Nephron progenitor cell (in vitro differentiated cells): Measurements from ENCODE around the gene P2RX3.
"Not testable (repeated sequence)": the region's sequence is repeated elsewhere in the genome, so short reads cannot be mapped to it uniquely, and the experiment has no call there.

Experiments
- DNase-seq: peaks from one replicate; pipeline ENCODE4 v3.0.0; 2021
- H3K27ac Mint-ChIP-seq: 2 replicates; pipeline ENCODE4 v1.8.0; 2021; ENCODE audit warnings: mild to moderate bottlenecking, moderate library complexity, mixed read lengths
- H3K27me3 Mint-ChIP-seq: 2 replicates; pipeline ENCODE4 v1.8.0; 2021; ENCODE audit warnings: mild to moderate bottlenecking, low read depth, mixed read lengths; ENCODE audit not compliant: poor library complexity
- H3K36me3 Mint-ChIP-seq: 2 replicates; pipeline ENCODE4 v1.8.0; 2021; ENCODE audit warnings: low read depth, mixed read lengths
- H3K4me1 Mint-ChIP-seq: 2 replicates; pipeline ENCODE4 v1.8.0; 2021; ENCODE audit warnings: mixed read lengths
- H3K4me3 Mint-ChIP-seq: 2 replicates; pipeline ENCODE4 v1.8.0; 2021; ENCODE audit warnings: mild to moderate bottlenecking, moderate library complexity, mixed read lengths
- H3K9me3 Mint-ChIP-seq: 2 replicates; pipeline ENCODE4 v1.8.0; 2021; ENCODE audit warnings: mild to moderate bottlenecking, moderate library complexity, mixed read lengths
- TF ChIP-seq, protein P1 (sequence below): fragments of 200-600 bp; sonication (generic); IDR thresholded peaks from 2 replicates; pipeline ENCODE4 v1.5.0; 2021; ENCODE audit warnings: antibody characterized with exemption

P2RX3 gene

DNA sequence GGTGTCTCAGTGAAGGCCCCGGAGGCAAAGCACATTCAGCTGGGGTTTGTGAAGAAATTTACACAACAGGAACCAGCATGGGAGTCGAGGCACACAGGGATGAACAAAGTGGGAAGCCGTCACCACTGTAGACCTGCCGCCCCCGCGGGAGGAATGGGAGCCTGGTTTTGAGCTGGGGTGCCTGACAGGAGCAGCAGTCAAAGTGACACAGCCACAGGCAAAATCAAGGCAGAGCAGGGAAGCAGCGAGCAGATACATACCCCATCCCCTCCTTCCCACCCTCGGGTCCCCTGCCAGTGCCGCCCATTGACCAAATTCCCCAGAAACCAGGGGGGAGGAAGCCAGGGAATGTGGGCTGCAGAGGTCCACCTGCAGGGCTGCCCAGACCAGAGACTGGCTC, 20.8 kb downstream of the P2RX3 start:
- TF ChIP-seq, protein P1, sequence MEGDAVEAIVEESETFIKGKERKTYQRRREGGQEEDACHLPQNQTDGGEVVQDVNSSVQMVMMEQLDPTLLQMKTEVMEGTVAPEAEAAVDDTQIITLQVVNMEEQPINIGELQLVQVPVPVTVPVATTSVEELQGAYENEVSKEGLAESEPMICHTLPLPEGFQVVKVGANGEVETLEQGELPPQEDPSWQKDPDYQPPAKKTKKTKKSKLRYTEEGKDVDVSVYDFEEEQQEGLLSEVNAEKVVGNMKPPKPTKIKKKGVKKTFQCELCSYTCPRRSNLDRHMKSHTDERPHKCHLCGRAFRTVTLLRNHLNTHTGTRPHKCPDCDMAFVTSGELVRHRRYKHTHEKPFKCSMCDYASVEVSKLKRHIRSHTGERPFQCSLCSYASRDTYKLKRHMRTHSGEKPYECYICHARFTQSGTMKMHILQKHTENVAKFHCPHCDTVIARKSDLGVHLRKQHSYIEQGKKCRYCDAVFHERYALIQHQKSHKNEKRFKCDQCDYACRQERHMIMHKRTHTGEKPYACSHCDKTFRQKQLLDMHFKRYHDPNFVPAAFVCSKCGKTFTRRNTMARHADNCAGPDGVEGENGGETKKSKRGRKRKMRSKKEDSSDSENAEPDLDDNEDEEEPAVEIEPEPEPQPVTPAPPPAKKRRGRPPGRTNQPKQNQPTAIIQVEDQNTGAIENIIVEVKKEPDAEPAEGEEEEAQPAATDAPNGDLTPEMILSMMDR: no peak
- H3K4me3 Mint-ChIP-seq: no peak overlapping the region

DNA sequence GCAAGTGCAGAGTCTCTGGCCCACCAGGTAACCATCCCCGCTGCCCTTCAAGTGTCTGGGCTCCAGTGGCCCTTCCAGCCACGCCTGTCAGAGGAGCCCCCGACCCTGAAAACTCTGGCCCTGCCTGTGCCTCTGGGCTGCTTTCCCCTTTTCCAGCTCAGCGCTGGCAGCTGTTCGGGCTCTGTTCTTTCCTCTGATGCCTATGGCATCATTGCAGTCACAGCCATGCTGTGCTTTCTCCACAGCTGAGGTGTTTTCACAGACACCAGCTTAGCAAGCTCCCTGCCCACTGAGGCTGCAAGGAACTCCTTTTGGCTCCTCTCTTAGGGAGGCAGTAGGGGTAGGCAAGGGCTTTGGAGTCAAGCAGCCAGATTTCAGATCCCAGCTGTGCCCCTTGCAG, 21.2 kb downstream of the P2RX3 start:
- peaks cover 41% of the 10 kb centered on the region for H3K4me1 Mint-ChIP-seq
- H3K27ac Mint-ChIP-seq: peak overlapping the region; percentile 54
- no peak overlapping the region for H3K4me3 Mint-ChIP-seq
- H3K27me3 Mint-ChIP-seq: peaks cover 17% of the 10 kb centered on the region
- no peak for DNase-seq
- H3K9me3 Mint-ChIP-seq: no peaks in the 10 kb centered on the region
- H3K36me3 Mint-ChIP-seq: no peaks in the 10 kb centered on the region
- TF ChIP-seq, protein P1: no peak

More for the DNA sequence above, 20.8 kb downstream of the P2RX3 start:
- Mint-ChIP-seq H3K4me1 (peaks cover 45% of the 10 kb centered on the region), H3K9me3 (no peaks in the 10 kb centered on the region), H3K36me3 (no peaks in the 10 kb centered on the region), H3K27me3 (peaks cover 18% of the 10 kb centered on the region), H3K27ac (no peak overlapping the region)
- DNase-seq: no peak

DNA sequence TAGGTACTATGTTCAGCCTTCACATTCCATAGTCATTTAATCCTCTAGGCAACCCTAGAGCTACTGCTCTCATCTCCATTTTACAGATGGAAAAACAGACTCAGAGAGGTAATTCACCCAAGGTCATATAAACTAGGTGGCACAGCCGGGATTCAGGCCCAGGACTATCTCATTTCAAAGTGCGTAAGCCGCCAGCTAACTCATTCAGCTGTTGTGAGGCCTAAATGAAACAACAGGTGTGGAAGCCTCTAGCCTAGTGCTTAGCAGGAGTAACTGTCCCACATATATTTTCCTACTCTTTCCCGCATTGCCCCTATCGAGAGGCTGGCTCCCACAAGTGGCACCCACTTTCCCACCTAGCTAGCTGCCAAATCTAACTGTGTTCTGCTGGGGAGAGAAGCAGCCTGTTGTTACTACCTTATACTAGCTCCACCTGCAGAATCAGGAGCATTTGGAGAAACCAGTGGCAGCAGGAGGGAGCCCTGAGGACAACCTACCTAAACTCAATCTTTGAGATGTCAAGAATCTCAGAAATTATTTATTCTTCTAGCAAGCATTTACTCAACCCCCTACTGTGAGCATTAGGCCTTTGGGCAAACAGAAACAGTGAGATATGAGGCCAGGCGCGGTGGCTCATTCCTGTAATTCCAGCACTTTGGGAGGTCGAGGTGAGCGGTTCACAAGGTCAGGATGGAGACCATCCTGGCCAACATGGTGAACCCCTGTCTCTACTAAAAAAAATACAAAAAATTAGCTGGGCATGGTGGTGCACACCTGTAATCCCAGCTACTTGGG, 21.9 kb downstream of the P2RX3 start:
- no peak overlapping the region for H3K27ac Mint-ChIP-seq

DNA sequence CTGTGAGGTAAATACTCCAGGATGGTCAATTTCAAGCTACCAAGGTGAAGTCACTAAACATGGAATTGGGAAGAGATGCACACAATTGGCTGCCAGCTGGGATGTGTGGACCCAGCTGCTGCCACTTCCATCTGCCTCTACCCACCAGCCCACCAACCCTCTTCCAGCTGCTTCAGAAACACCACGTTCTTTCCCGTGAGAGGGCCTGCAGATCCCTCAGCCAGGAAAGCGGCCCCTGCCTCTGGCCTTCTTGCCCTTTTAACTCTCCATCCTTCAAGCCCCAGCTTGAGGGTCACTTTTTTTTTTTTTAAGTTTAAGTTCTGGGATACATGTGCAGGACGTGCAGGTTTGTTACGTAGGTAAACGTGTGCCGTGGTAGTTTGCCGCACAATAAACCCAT, 22.8 kb downstream of the P2RX3 start:
- H3K4me1 Mint-ChIP-seq: peaks cover 43% of the 10 kb centered on the region
- TF ChIP-seq, protein P1: no peak
- no peak overlapping the region for H3K4me3 Mint-ChIP-seq
- peaks cover 21% of the 10 kb centered on the region for H3K27me3 Mint-ChIP-seq
- DNase-seq: no peak
- no peak overlapping the region for H3K27ac Mint-ChIP-seq
- no peaks in the 10 kb centered on the region for H3K9me3 Mint-ChIP-seq
- no peaks in the 10 kb centered on the region for H3K36me3 Mint-ChIP-seq

More for the DNA sequence above, 21.9 kb downstream of the P2RX3 start:
- Mint-ChIP-seq H3K27me3 (peaks cover 15% of the 10 kb centered on the region), H3K9me3 (no peaks in the 10 kb centered on the region), H3K4me1 (peaks cover 40% of the 10 kb centered on the region), H3K36me3 (no peaks in the 10 kb centered on the region), H3K4me3 (no peak overlapping the region)
- no peak for DNase-seq
- TF ChIP-seq, protein P1: no peak

DNA sequence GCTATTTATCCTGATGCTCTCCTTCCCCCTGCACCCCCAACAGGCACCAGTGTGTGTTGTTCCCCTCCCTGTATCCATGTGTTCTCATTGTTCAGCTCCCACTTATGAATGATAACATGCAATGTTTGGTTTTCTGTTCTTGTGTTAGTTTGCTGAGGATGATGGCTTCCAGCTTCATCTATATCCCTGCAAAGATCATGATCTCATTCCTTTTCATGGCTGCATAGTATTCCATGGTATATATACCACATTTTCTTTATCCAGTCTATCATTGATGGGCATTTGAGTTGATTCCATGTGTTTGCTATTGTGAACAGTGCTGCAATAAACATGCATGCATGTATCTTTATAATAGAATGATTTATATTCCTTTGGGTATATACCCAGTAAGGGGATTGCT, 23.3 kb downstream of the P2RX3 start:
- DNase-seq, H3K9me3 Mint-ChIP-seq, H3K27ac Mint-ChIP-seq, H3K36me3 Mint-ChIP-seq, H3K4me3 Mint-ChIP-seq: not testable (repeated sequence)
- H3K27me3 Mint-ChIP-seq: peaks cover 21% of the 10 kb centered on the region
- peaks cover 38% of the 10 kb centered on the region for H3K4me1 Mint-ChIP-seq

DNA sequence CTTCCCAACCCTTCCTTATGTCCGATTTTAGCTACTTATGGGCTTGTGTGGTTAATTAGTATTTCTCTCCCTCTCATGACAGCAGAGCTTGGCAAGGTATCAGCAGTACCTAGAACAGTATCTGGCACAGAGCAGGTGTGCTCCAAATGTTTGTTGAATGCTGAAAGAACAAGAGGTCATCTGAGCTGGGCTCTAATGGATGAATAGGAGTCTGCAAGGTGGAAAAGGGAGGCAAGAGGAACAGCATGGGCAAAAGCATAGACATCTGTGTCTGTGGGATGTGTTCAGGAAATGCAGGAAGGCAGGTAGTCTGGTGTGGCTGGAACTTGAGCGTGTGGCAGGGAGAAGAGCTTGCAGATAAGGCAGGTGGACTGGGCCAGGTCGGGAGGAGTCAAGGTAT, 23.8 kb downstream of the P2RX3 start:
- Mint-ChIP-seq H3K4me1 (peaks cover 40% of the 10 kb centered on the region), H3K27ac (peak overlapping the region; percentile 11), H3K36me3 (no peaks in the 10 kb centered on the region), H3K9me3 (no peaks in the 10 kb centered on the region), H3K4me3 (no peak overlapping the region), H3K27me3 (peaks cover 21% of the 10 kb centered on the region)
- TF ChIP-seq, protein P1: no peak
- no peak for DNase-seq
